Measurements from ENCODE around the gene UGT1A1.

UGT1A1 gene

GRCh38 chr2:233758849-233759248 lies 1.2 kb upstream of the UGT1A1 start:
- H3K27me3 ChIP-seq (ENCODE audit: control insufficient read depth, low read length): peaks cover 3% of the 10 kb centered on the region
- H3K4me3 ChIP-seq (ENCODE audit: low read length): no peak overlapping the region
- no peaks in the 10 kb centered on the region for H3K36me3 ChIP-seq (ENCODE audit: control insufficient read depth, low read length)
- TF ChIP-seq EZH2phosphoT487 (IDR thresholded peaks at IDR 0.05; ENCODE audit: borderline replicate concordance, low read length) (no peak), CTCF (IDR thresholded peaks at IDR 0.05; ENCODE audit: low read depth, low read length, poor library complexity, severe bottlenecking) (no peak)
- H3K27ac ChIP-seq (ENCODE audit: low read depth, low read length): no peak overlapping the region
- H3K9me2 ChIP-seq (replicated peaks; ENCODE audit: control insufficient read depth, low read length): no peaks in the 10 kb centered on the region
- no peak overlapping the region for H3K4me2 ChIP-seq (ENCODE audit: low read length)
- H3K79me2 ChIP-seq (ENCODE audit: control insufficient read depth, low read length): no peaks in the 10 kb centered on the region
- no peaks in the 10 kb centered on the region for H3K9me3 ChIP-seq (ENCODE audit: control insufficient read depth, insufficient read depth, low read length)
- H3K4me1 ChIP-seq (ENCODE audit: control insufficient read depth, low read length): no peaks in the 10 kb centered on the region
- no peaks in the 10 kb centered on the region for H4K20me1 ChIP-seq (ENCODE audit: control insufficient read depth, insufficient read depth, low read depth, low read length)
- no peaks in the 10 kb centered on the region for H3F3A ChIP-seq (ENCODE audit: control insufficient read depth, insufficient read depth)

- TF ChIP-seq EZH2phosphoT487 (IDR thresholded peaks at IDR 0.05; ENCODE audit: borderline replicate concordance, low read length) (no peak), CTCF (IDR thresholded peaks at IDR 0.05; ENCODE audit: low read depth, low read length, poor library complexity, severe bottlenecking) (no peak)
- no peak overlapping the region for H3K4me2 ChIP-seq (ENCODE audit: low read length)
- H3K9me3 ChIP-seq (ENCODE audit: control insufficient read depth, insufficient read depth, low read length): no peaks in the 10 kb centered on the region
- peaks cover 6% of the 10 kb centered on the region for H3K27me3 ChIP-seq (ENCODE audit: control insufficient read depth, low read length)
- no peaks in the 10 kb centered on the region for H3K79me2 ChIP-seq (ENCODE audit: control insufficient read depth, low read length)
- H3F3A ChIP-seq (ENCODE audit: control insufficient read depth, insufficient read depth): no peaks in the 10 kb centered on the region
- H3K27ac ChIP-seq (ENCODE audit: low read depth, low read length): no peak overlapping the region
- no peak overlapping the region for H3K4me3 ChIP-seq (ENCODE audit: low read length)
- no peaks in the 10 kb centered on the region for H4K20me1 ChIP-seq (ENCODE audit: control insufficient read depth, insufficient read depth, low read depth, low read length)
- H3K36me3 ChIP-seq (ENCODE audit: control insufficient read depth, low read length): no peaks in the 10 kb centered on the region
- H3K9me2 ChIP-seq (replicated peaks; ENCODE audit: control insufficient read depth, low read length): no peaks in the 10 kb centered on the region
- no peaks in the 10 kb centered on the region for H3K4me1 ChIP-seq (ENCODE audit: control insufficient read depth, low read length)
These were observed 1.1 kb downstream of the UGT1A1 start for GRCh38 chr2:233761040-233761769.

- no peak overlapping the region for H3K27ac ChIP-seq (ENCODE audit: low read depth, low read length)
- H3K27me3 ChIP-seq (ENCODE audit: control insufficient read depth, low read length): peaks cover 6% of the 10 kb centered on the region
- H3K9me3 ChIP-seq (ENCODE audit: control insufficient read depth, insufficient read depth, low read length): no peaks in the 10 kb centered on the region
- H4K20me1 ChIP-seq (ENCODE audit: control insufficient read depth, insufficient read depth, low read depth, low read length): no peaks in the 10 kb centered on the region
- H3K4me3 ChIP-seq (ENCODE audit: low read length): no peak overlapping the region
- no peaks in the 10 kb centered on the region for H3K79me2 ChIP-seq (ENCODE audit: control insufficient read depth, low read length)
- H3K9me2 ChIP-seq (replicated peaks; ENCODE audit: control insufficient read depth, low read length): no peaks in the 10 kb centered on the region
- no peak overlapping the region for H3K4me2 ChIP-seq (ENCODE audit: low read length)
- H3K4me1 ChIP-seq (ENCODE audit: control insufficient read depth, low read length): no peaks in the 10 kb centered on the region
- H3F3A ChIP-seq (ENCODE audit: control insufficient read depth, insufficient read depth): no peaks in the 10 kb centered on the region
- H3K36me3 ChIP-seq (ENCODE audit: control insufficient read depth, low read length): no peaks in the 10 kb centered on the region
- no peak for TF ChIP-seq CTCF (IDR thresholded peaks at IDR 0.05; ENCODE audit: low read depth, low read length, poor library complexity, severe bottlenecking)
- no peak for TF ChIP-seq EZH2phosphoT487 (IDR thresholded peaks at IDR 0.05; ENCODE audit: borderline replicate concordance, low read length)
These were observed 4.2 kb downstream of the UGT1A1 start for GRCh38 chr2:233764264-233764663.

Data from DOHH2 (cell line).